KOPT-K1 (cell line): ENCODE results near the gene STXBP1.

Experiments used
- H3K27ac ChIP-seq: fragments of 200-600 bp; sonication (generic); 2 replicates; pipeline ENCODE4 v1.5.1; 2016; ENCODE audit warnings: antibody characterized with exemption, mild to moderate bottlenecking, low read depth, low read length; ENCODE audit not compliant: poor library complexity, severe bottlenecking
- H3K36me3 ChIP-seq: fragments of 200-600 bp; sonication (generic); 2 replicates; pipeline ENCODE4 v1.5.1; 2017; ENCODE audit warnings: antibody characterized with exemption, mild to moderate bottlenecking, low read length, moderate library complexity; ENCODE audit not compliant: insufficient read depth
- H3K9me3 ChIP-seq: fragments of 200-600 bp; sonication (generic); 2 replicates; pipeline ENCODE4 v1.5.1; 2017; ENCODE audit warnings: antibody characterized with exemption, low read length, mild to moderate bottlenecking; ENCODE audit not compliant: insufficient read depth, poor library complexity, severe bottlenecking

The STXBP1 gene

DNA sequence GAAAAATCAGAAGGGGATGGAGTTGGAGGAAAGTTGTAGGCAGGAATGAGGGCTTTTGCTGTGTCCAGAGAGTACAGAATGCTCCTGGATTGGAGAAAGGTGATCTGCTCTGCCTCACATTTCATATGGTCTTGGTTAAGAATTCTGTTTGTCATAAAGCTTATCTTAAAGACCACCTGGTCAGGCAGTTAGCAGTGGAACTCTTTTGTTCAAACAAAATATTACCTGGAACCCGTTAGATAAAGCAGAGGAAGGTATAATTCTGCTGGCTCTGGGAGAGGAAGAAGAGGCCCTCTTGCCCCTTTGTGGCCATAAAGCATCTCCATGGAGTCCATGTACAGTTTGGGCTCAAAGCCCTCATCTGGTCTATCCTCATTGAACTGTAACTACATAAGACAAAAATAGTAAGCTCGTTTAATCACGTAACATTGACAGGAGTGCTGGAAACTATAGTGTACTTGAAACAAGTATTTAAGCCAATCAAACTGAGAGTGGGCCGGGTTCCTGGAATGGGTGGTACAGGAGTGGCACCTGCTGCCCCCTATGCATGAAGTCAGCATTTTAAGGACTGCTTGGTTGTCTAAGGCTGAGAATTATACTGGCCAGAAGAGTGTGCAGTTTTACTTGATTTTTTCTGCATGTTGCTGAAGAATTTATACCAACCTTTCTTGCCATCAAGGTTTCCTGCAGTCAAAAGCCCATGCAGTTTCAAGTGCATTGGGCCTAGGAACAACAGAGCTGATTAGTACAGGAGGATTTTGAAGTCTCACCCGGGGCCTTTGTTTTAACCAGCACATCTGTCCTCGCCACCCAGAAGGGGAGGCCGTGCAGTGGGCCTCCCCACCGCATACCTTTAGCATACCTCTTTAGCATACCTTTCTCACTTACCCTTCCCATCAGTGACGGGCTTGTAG lies 39.9 kb downstream of the STXBP1 start:
- Histone ChIP-seq H3K9me3 (no peaks in the 10 kb centered on the region), H3K27ac (no peak overlapping the region), H3K36me3 (no peaks in the 10 kb centered on the region)

DNA sequence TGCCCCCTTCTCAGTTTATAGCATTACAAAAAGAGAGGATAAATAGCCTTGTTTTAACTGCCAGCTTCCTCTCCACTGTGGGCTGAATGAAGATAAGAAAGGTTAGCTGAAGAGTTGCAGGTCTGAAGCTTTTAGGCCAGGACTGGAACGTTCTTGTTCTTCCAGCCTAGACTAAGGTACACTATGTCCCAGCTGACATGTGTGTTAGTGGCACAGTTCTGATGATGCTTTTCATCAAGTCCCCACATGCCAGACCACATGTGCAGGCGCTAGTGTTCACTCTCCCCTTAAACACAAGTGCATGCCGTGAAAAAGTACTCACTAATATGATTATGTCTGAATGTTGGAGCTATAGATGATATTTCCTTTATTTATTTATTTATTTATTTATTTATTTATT lies 40.7 kb downstream of the STXBP1 start:
- H3K27ac ChIP-seq: no peak overlapping the region

DNA sequence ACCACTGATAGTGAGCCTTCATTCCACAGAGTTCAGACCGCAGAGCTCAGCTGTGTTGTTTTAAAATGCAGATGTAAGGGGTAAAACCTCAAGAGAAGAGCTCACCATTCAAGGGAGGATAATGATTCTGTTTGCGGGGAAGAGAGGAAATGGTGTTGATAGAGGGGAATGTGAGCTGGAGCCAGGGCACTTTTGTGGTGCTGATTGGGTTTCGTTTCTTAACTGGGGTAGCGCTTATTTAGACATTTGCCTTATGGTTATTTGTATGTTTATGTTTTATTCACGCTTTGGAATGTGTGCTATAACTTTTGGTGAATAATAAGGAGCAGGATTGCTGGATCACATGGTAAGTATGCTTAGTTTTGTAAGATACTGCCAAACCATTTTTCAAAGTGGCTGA lies 42.5 kb downstream of the STXBP1 start:
- H3K9me3 ChIP-seq: no peaks in the 10 kb centered on the region
- no peak overlapping the region for H3K27ac ChIP-seq
- no peaks in the 10 kb centered on the region for H3K36me3 ChIP-seq

More for the DNA sequence above, 40.7 kb downstream of the STXBP1 start:
- Histone ChIP-seq H3K9me3 (no peaks in the 10 kb centered on the region), H3K36me3 (no peaks in the 10 kb centered on the region)

DNA sequence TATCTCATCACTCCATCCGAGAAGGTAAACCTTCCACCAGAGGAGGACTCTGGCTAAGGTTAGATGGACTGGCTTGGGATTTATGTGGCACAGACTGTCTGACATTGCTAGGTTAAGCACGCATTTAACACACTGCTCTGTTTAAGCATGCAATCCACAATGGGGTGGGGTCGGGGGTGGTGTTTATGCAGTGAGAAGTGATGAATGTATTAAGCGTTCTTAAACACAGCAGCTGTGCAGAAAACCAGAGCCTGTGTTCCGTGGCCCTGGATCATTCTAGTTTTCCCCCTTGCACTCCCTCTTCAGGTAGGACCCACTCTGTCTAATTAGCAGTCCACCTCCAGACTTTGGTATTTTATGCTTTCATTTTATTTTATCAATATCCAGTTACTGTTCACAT lies 46.4 kb downstream of the STXBP1 start:
- Histone ChIP-seq H3K36me3 (no peaks in the 10 kb centered on the region), H3K27ac (no peak overlapping the region), H3K9me3 (no peaks in the 10 kb centered on the region)

DNA sequence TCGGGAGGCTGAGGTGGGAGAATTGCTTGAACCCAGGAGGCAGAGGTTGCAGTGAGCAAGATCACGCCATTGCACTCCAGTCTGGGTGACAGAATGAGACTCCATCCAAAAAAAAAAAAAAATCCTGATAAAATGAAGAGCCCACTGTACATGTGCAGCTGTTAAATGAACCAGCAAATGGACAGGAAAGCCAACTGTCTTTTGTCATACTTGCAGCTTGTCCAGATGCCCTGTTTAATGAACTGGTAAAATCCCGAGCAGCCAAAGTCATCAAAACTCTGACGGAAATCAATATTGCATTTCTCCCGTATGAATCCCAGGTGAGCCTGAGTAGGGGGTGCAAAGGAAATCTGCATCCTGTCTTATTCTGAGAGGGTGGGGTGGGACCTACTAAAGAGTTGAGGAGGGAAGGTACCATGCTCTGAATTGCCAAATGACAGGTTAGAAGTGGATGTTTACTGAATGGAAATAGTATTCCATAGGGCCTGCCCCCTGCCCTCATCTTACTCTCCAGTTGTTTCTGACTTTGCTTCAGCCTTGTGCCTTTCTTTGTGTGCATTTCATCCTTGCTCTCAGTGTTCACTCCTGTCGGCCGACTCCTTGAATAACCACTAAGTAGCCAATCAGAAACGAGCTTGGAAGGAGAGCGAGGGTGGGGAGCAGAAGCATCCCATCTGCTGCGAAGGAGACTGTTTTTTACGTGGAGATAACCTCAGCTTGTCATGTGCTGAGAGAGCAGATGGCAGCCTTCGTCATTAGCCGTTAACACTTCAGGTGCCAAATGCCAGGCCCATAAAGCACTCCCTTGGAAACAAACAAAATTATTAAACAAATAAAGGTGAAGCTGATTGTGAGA lies 49.0 kb downstream of the STXBP1 start:
- no peak overlapping the region for H3K27ac ChIP-seq
- H3K36me3 ChIP-seq: no peaks in the 10 kb centered on the region
- H3K9me3 ChIP-seq: no peaks in the 10 kb centered on the region

DNA sequence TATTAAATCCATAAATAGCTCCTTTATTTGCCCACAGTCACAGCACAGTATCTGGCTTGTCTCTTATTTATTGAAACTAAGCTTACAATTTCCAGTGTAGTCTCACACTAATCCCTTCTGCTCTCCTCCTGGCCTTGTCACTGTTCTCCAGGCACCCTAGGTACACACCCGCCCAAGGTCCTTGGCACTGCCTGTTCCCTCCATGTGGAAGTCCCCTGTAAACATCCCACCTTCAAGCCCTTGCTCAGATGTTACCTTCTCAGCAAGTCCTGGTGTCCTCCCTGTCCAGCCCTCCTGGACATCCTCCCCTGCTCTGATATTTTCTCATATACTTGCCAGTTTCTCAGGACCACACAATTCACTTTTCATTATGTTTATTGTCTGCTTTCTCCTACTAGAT lies 50.5 kb downstream of the STXBP1 start:
- H3K27ac ChIP-seq: no peak overlapping the region
- no peaks in the 10 kb centered on the region for H3K9me3 ChIP-seq
- no peaks in the 10 kb centered on the region for H3K36me3 ChIP-seq

DNA sequence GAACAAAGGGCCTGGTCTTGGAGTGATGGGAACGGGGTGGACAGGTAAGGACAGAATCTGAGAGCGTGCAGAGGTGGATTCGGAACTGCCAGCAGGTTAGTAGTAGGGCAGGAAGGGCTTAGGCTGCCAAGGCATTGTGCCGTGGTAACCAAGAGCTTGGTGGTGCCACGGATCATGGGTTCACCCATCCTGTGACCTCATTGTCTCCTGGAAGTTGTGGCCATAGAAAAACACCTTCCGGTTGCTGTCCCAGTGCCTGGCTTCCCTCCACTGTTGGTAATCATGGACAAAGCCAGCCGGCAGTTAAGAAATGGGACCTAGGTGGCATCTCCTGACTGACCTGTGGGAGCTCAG lies 52.2 kb downstream of the STXBP1 start:
- H3K27ac ChIP-seq: no peak overlapping the region
- no peaks in the 10 kb centered on the region for H3K9me3 ChIP-seq
- H3K36me3 ChIP-seq: no peaks in the 10 kb centered on the region

DNA sequence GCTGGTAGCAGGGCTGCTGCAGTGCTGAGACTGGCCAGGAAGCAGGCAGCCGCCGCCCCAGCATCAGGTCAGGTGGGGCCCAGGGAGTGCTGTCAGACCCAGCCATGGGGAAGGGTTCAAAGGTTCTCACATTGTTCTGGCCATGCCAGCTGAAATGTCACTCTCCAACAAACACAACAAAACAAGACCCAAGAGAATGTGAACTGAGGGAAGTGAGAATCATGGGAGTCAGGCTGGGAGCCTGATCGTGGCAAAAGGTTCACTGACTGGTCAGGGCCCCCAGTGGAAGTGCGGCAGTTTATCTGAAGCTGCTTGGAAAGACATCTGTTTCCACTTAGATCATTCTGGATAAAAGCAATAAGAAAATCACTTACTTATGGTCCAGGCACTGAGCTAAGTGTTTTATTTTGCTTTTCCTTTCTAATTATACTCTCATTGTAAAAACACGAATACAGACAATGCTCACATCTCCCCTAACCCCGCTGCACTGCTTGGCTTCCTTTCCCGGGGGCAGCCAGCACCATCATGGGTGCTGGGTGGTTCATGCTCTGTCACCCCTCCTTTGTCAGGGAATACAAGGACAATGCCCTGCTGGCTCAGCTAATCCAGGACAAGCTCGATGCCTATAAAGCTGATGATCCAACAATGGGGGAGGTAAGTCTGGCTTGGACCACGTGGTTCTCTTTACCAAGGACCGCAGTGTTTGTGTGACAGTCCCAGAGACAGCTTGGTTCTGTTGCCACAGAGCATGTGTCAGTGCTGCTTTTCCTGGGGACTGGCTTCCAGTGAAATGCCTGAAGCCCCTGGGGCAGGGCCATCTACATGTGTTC lies 52.8 kb downstream of the STXBP1 start:
- Histone ChIP-seq H3K9me3 (no peaks in the 10 kb centered on the region), H3K27ac (no peak overlapping the region), H3K36me3 (no peaks in the 10 kb centered on the region)

DNA sequence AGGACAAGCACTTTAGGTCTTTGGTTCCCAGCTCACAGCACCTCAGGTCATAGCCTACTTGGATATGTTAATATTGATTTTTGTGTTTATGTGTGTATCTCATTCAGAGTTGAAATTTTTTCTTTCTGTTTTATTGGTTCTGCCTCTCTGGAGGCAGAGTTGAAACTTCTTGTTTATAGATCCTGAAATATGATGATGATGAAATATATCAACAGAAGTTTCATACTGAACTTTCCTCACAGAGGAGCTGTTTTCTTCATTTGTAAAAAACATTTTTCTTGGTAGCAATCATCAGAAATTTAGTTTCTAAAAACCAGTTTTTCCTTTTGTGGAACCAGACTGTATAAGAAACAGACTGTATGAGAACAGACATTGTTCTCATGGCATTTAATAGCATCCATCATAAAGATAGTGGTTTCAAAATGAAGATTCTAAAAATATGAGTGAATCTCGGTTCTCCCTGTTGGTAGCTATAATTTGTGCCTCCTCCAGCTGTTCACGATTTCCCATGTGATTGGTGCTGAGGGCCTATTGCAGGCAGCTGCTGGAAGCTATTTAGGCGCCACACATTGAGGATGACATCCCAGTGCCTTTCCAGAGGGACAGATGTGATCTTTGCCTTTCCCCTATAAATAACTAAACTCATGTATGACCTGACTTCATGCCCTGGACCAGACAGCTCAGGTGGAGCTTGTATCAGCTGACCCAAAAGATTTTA lies 55.2 kb downstream of the STXBP1 start:
- Histone ChIP-seq H3K36me3 (no peaks in the 10 kb centered on the region; the same call in 1 of the 2 replicates), H3K9me3 (no peaks in the 10 kb centered on the region), H3K27ac (no peak overlapping the region)

DNA sequence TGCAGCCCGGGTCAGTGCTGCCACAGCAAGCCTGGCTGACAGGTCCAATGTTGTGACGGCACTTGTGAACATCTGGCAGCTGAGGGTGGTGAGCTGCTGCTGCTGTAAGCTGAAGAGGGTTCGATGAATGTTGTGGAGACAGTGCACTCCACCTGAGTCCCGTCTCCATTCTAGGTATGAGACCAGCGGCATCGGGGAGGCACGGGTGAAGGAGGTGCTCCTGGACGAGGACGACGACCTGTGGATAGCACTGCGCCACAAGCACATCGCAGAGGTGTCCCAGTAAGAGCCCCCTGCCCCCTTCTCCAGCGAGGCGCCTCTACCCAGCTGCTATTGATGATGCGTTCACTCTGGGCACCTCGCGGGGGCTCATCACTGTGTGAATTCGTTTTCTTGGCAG lies 55.8 kb downstream of the STXBP1 start:
- no peak overlapping the region for H3K27ac ChIP-seq
- no peaks in the 10 kb centered on the region for H3K9me3 ChIP-seq
- no peaks in the 10 kb centered on the region; the same call in 1 of the 2 replicates for H3K36me3 ChIP-seq

DNA sequence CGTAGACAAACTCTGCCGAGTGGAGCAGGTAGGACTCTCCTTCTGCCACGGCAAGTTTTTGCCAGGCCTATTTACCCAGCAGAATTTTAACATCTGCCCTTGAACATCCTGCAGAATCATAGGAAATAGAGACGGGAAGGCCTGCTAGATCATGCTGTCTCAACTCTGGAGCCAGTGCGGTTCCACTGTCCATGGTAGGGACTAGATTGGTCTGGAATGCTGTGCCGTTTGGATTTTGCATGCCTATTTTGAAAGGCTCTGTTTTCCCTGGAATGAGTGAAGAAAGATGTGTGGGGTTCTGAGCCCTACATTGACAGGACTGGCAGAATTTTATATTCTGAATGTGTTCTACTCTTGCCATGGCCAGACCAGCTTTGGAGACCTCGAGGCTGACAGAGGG lies 61.2 kb downstream of the STXBP1 start:
- Histone ChIP-seq H3K36me3 (no peaks in the 10 kb centered on the region; the same call in 1 of the 2 replicates), H3K9me3 (no peaks in the 10 kb centered on the region)

DNA sequence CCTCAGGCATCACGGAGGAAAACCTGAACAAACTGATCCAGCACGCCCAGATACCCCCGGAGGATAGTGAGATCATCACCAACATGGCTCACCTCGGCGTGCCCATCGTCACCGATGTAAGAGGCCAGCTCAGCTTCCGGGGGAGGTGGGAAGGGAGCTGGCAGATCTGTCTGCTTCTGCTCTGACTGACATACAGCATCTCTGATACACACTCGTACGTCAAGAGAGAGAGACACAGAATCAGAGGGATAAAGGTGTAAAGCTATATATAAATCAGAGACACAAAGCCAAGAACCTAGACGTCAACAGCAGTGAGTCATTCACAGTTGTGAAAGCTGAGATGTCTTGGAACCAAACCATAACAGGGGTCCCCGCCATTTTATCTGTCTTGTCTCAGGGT lies 64.6 kb downstream of the STXBP1 start:
- Histone ChIP-seq H3K27ac (no peak overlapping the region), H3K36me3 (no peaks in the 10 kb centered on the region; the same call in 1 of the 2 replicates), H3K9me3 (no peaks in the 10 kb centered on the region)

More for the DNA sequence above, 61.2 kb downstream of the STXBP1 start:
- no peak overlapping the region for H3K27ac ChIP-seq

DNA sequence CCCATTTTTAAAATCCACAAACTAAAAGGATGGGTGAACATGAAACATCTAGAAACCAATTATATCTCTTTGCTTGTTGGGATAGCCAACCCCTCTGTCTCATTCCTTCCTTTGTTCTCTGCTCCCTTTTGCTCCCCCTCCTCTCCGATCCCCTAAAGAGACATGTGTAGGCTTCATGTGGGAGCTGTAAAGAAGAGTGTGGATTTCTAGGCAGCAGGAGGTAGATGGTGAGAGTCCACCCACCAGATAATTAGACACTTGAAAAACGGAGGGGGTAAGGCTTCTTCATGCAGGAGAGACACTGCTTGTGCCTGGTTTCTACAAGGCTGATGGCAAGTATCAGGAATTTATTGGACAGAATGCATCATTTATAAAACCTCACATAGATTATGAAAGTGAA lies 67.4 kb downstream of the STXBP1 start:
- H3K36me3 ChIP-seq: no peaks in the 10 kb centered on the region
- H3K9me3 ChIP-seq: no peaks in the 10 kb centered on the region
- H3K27ac ChIP-seq: no peak overlapping the region

DNA sequence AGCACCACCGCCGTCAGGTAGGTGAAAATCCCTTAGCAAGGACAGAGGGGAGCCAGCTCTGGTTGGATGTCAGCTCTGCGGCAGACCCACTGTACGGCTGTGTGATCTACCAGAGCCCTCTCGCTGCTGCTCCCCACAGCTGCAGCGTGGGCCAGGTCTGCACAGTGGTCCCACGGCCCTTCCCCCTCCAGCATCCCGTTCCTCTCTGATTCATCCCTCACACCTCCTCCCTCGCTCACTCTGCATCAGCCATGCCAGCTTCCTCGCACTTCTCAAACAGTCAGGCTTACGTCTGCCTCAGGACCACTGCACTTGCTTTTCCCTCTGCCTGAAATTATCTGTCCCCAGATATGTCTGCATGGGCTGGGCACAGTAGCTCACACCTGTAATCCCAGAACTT lies 68.1 kb downstream of the STXBP1 start:
- H3K9me3 ChIP-seq: no peaks in the 10 kb centered on the region
- H3K27ac ChIP-seq: no peak overlapping the region
- no peaks in the 10 kb centered on the region for H3K36me3 ChIP-seq
